HepG2 (cell line): ENCODE measurements around the gene THSD8. TPM values are rescaled to one million over a fixed set of nuclear protein-coding genes. Genes with fewer than 3 reads are reported as not detected.
A peak's percentile ranks its signal among the peaks of the same experiment; 100 is the strongest.

Experiments
- AGO2 ChIP-seq: fragments of 200-400 bp; formaldehyde crosslinking; optimal IDR thresholded peaks from 2 replicates; pipeline ENCODE3; 2017; ENCODE audit warnings: mild to moderate bottlenecking, low read depth, low read length, moderate library complexity
- CHCHD3 ChIP-seq: sonication (generic); formaldehyde crosslinking; IDR thresholded peaks from 2 replicates; pipeline ENCODE4 v1.8.0; 2022; ENCODE audit warnings: mild to moderate bottlenecking, missing genetic modification reagents, moderate library complexity
- ELF1 ChIP-seq: sonication (generic); formaldehyde crosslinking; IDR thresholded peaks from 2 replicates; pipeline ENCODE4 v1.4.0; 2020; ENCODE audit warnings: missing genetic modification reagents
- GFI1 ChIP-seq: sonication (generic); formaldehyde crosslinking; IDR thresholded peaks from 2 replicates; pipeline ENCODE4 v1.5.0; 2020; ENCODE audit warnings: missing genetic modification reagents, mild to moderate bottlenecking, borderline replicate concordance
- MIXL1 ChIP-seq: IDR thresholded peaks from 2 replicates; pipeline ENCODE4 v1.6.1; 2016
- NFIB ChIP-seq: sonication (generic); formaldehyde crosslinking; IDR thresholded peaks from 2 replicates; pipeline ENCODE4 v1.9.0; 2021; ENCODE audit warnings: missing genetic modification reagents, mild to moderate bottlenecking, borderline replicate concordance
- NR3C1 ChIP-seq: sonication (generic); formaldehyde crosslinking; IDR thresholded peaks from 2 replicates; pipeline ENCODE4 v1.4.0; 2020; ENCODE audit warnings: missing genetic modification reagents
- SNAI1 ChIP-seq: sonication (generic); formaldehyde crosslinking; IDR thresholded peaks from 2 replicates; pipeline ENCODE4 v1.5.0; 2020; ENCODE audit warnings: mild to moderate bottlenecking, missing genetic modification reagents, borderline replicate concordance
- SRSF9 ChIP-seq: fragments of 200-400 bp; formaldehyde crosslinking; IDR thresholded peaks from 2 replicates; pipeline ENCODE4 v1.6.1; 2018; ENCODE audit warnings: borderline replicate concordance, mild to moderate bottlenecking, low read depth, low read length; ENCODE audit not compliant: insufficient read depth, poor library complexity, severe bottlenecking
- TBX2 ChIP-seq: sonication (generic); formaldehyde crosslinking; IDR thresholded peaks from 2 replicates; pipeline ENCODE4 v1.5.0; 2020; ENCODE audit warnings: missing genetic modification reagents, mild to moderate bottlenecking, borderline replicate concordance
- WIZ ChIP-seq: sonication (generic); formaldehyde crosslinking; IDR thresholded peaks from 2 replicates; pipeline ENCODE4 v1.5.1; 2020; ENCODE audit warnings: mild to moderate bottlenecking, missing genetic modification reagents
- ZNF263 ChIP-seq: sonication (generic); formaldehyde crosslinking; IDR thresholded peaks from 2 replicates; pipeline ENCODE4 v1.4.0; 2020; ENCODE audit warnings: missing genetic modification reagents
- ZNF775 ChIP-seq: sonication (generic); formaldehyde crosslinking; IDR thresholded peaks from 2 replicates; pipeline ENCODE4 v1.4.0; 2020; ENCODE audit warnings: missing genetic modification reagents, mild to moderate bottlenecking, moderate library complexity, borderline replicate concordance
- ZSCAN25 ChIP-seq: sonication (generic); formaldehyde crosslinking; IDR thresholded peaks from 2 replicates; pipeline ENCODE4 v1.8.0; 2022; ENCODE audit warnings: mild to moderate bottlenecking, missing genetic modification reagents
- polyA plus RNA-seq, 8 experiments: library from polyadenylated mRNA; depleted of rRNA in 3 of 8; stranded (reverse) in 7 of 8; unstranded in 1 of 8; fragments of >200 nt; fragmentation: Illumina TruSeq in 4 of 8; extraction: Trizol in 4 of 8; gene quantifications; 2 replicates each; pipeline versions ENCODE4 v1.2.1 to v1.2.3, GENCODE V29; 2011 to 2016; ENCODE audit warnings: low read depth in 4 of 8, missing spikeins in 1 of 8, mixed read lengths in 1 of 8; ENCODE audit not compliant: insufficient read depth in 1 of 8
- total RNA-seq, 5 experiments: library from RNA; depleted of rRNA; stranded (reverse); fragments of >200 nt; fragmentation: Illumina TruSeq; extraction: Trizol; gene quantifications; 2 replicates each; pipeline ENCODE4 v1.2.3, GENCODE V29; 2016; ENCODE audit warnings: low read depth in 1 of 5
- TF ChIP-seq, protein P1 (sequence below): sonication (generic); formaldehyde crosslinking; IDR thresholded peaks from 2 replicates; pipeline ENCODE4 v1.5.0; 2020; ENCODE audit warnings: missing genetic modification reagents
- TF ChIP-seq, protein P2 (sequence below): sonication (generic); formaldehyde crosslinking; IDR thresholded peaks from 2 replicates; pipeline ENCODE4 v1.4.0; 2020; ENCODE audit warnings: missing genetic modification reagents
- TF ChIP-seq, protein P3 (sequence below): sonication (generic); formaldehyde crosslinking; conservative IDR thresholded peaks from 2 replicates; pipeline ENCODE4 v1.8.0; 2022; ENCODE audit warnings: low read depth, missing genetic modification reagents
- TF ChIP-seq, protein P4 (sequence below): sonication (generic); formaldehyde crosslinking; IDR thresholded peaks from 2 replicates; pipeline ENCODE4 v1.4.0; 2020; ENCODE audit warnings: missing genetic modification reagents, mild to moderate bottlenecking, borderline replicate concordance
- TF ChIP-seq, protein P5 (sequence below): sonication (generic); formaldehyde crosslinking; IDR thresholded peaks from 2 replicates; pipeline ENCODE4 v1.4.0; 2020; ENCODE audit warnings: missing genetic modification reagents

The THSD8 gene
- total and polyA plus RNA-seq, 2 of the 13 experiments (the other 11 are each of a cell fraction or from before 2014, with no cell fraction given): 4.8 to 14.9 TPM

DNA sequence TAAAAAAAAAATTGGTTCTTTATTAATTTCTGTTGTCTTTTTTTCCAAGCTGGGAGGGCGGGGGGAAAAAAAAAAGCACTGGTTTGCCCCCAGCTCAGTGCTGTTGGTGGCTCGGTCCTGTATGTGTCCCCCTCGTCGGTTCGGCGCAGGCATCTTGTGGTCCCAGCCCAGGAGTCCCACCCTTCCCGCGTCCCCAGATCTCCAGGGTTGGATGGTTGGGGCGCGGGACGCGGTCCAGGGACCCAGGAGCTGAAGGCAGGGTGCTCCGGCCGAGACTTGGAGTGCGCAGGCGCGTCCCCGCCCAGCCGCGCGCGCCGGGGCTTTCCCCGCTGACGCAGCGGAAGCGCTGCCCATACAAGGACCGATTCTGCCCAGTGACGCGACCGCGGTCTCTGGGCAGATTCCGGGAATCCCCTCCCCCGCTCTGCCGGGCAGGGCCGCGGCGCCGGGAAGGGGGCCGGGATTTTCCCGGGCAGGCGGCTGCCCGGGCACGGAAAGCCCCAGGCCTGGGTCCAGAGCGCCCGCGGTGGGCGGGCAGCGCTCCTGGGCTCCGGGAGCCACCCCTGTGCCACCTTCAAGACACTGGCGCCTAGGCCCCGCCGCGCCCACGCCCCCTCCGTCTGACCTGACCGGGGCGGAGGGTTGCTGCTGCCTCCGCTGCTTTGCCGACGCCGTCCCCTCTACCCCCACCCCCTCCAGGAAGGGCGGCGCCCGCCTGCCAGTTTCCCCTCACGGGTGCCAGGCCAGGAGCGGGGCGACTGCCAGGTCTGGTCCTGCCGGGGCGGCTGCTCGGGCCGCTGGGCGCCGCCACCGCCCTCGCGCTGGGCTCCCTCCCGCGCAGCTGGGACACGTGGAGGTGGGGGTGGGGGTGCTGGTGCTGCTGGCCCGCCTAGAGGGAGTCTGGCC is 8.3 kb upstream of the THSD8 start (continued):
- TF ChIP-seq NR3C1 (no peak), TBX2 (peak; percentile 61; the same call in 1 of the 2 replicates), MIXL1 (CRISPR knock-in tag) (no peak), WIZ (CRISPR knock-in tag) (no peak), ZNF775 (no peak), SNAI1 (CRISPR knock-in tag) (no peak), CHCHD3 (CRISPR knock-in tag) (no peak), GFI1 (CRISPR knock-in tag) (peak; percentile 50; the same call in 1 of the 2 replicates), ZNF263 (no peak), SRSF9 (no peak), ELF1 (CRISPR knock-in tag) (peak; percentile 65), ZSCAN25 (CRISPR knock-in tag) (no peak), NFIB (CRISPR knock-in tag) (no peak), AGO2 (peak; percentile 69)
- TF ChIP-seq, protein P1, sequence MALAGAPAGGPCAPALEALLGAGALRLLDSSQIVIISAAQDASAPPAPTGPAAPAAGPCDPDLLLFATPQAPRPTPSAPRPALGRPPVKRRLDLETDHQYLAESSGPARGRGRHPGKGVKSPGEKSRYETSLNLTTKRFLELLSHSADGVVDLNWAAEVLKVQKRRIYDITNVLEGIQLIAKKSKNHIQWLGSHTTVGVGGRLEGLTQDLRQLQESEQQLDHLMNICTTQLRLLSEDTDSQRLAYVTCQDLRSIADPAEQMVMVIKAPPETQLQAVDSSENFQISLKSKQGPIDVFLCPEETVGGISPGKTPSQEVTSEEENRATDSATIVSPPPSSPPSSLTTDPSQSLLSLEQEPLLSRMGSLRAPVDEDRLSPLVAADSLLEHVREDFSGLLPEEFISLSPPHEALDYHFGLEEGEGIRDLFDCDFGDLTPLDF: no peak
- TF ChIP-seq, protein P2, sequence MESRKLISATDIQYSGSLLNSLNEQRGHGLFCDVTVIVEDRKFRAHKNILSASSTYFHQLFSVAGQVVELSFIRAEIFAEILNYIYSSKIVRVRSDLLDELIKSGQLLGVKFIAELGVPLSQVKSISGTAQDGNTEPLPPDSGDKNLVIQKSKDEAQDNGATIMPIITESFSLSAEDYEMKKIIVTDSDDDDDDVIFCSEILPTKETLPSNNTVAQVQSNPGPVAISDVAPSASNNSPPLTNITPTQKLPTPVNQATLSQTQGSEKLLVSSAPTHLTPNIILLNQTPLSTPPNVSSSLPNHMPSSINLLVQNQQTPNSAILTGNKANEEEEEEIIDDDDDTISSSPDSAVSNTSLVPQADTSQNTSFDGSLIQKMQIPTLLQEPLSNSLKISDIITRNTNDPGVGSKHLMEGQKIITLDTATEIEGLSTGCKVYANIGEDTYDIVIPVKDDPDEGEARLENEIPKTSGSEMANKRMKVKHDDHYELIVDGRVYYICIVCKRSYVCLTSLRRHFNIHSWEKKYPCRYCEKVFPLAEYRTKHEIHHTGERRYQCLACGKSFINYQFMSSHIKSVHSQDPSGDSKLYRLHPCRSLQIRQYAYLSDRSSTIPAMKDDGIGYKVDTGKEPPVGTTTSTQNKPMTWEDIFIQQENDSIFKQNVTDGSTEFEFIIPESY: 0 out of 2 replicates have a peak, but pooled peaks have one; percentile 6
- TF ChIP-seq, protein P3, sequence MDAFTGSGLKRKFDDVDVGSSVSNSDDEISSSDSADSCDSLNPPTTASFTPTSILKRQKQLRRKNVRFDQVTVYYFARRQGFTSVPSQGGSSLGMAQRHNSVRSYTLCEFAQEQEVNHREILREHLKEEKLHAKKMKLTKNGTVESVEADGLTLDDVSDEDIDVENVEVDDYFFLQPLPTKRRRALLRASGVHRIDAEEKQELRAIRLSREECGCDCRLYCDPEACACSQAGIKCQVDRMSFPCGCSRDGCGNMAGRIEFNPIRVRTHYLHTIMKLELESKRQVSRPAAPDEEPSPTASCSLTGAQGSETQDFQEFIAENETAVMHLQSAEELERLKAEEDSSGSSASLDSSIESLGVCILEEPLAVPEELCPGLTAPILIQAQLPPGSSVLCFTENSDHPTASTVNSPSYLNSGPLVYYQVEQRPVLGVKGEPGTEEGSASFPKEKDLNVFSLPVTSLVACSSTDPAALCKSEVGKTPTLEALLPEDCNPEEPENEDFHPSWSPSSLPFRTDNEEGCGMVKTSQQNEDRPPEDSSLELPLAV (CRISPR knock-in tag): no peak
- TF ChIP-seq, protein P4, sequence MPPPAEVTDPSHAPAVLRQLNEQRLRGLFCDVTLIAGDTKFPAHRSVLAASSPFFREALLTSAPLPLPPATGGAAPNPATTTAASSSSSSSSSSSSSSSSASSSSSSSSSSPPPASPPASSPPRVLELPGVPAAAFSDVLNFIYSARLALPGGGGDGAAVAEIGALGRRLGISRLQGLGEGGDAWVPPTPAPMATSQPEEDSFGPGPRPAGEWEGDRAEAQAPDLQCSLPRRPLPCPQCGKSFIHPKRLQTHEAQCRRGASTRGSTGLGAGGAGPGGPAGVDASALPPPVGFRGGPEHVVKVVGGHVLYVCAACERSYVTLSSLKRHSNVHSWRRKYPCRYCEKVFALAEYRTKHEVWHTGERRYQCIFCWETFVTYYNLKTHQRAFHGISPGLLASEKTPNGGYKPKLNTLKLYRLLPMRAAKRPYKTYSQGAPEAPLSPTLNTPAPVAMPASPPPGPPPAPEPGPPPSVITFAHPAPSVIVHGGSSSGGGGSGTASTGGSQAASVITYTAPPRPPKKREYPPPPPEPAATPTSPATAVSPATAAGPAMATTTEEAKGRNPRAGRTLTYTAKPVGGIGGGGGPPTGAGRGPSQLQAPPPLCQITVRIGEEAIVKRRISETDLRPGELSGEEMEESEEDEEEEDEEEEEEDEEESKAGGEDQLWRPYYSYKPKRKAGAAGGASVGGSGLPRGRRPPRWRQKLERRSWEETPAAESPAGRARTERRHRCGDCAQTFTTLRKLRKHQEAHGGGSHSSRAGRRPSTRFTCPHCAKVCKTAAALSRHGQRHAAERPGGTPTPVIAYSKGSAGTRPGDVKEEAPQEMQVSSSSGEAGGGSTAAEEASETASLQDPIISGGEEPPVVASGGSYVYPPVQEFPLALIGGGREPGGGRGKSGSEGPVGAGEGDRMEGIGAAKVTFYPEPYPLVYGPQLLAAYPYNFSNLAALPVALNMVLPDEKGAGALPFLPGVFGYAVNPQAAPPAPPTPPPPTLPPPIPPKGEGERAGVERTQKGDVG (CRISPR knock-in tag): no peak
- TF ChIP-seq, protein P5, sequence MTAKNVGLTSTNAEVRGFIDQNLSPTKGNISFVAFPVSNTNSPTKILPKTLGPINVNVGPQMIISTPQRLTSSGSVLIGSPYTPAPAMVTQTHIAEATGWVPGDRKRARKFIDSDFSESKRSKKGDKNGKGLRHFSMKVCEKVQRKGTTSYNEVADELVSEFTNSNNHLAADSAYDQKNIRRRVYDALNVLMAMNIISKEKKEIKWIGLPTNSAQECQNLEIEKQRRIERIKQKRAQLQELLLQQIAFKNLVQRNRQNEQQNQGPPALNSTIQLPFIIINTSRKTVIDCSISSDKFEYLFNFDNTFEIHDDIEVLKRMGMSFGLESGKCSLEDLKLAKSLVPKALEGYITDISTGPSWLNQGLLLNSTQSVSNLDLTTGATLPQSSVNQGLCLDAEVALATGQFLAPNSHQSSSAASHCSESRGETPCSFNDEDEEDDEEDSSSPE (CRISPR knock-in tag): peak; percentile 59
